Inflammatory macrophage treated with lipopolysaccharide for 1 hour (primary cell): ENCODE results near the gene TPK1.
"Not testable (repeated sequence)": the region's sequence is repeated elsewhere in the genome, so short reads cannot be mapped to it uniquely, and the experiment has no call there.

Experiments used
- DNase-seq, 2 donors: peaks; one replicate each; pipeline ENCODE4 v3.0.0-alpha.2; 2020 to 2022

TPK1 gene

GRCh38 chr7:144596953-144597352 lies 238.9 kb downstream of the TPK1 start:
- DNase-seq, result no peak

GRCh38 chr7:144594580-144594979 lies 241.3 kb downstream of the TPK1 start:
- no peak for DNase-seq

GRCh38 chr7:144588559-144589051 lies 247.2 kb downstream of the TPK1 start:
- DNase-seq, result no peak

GRCh38 chr7:144587701-144588100 lies 248.2 kb downstream of the TPK1 start:
- no peak for DNase-seq

GRCh38 chr7:144584726-144585125 lies 251.1 kb downstream of the TPK1 start:
- no peak for DNase-seq

GRCh38 chr7:144579687-144580086 lies 256.2 kb downstream of the TPK1 start:
- no peak for DNase-seq

- peak; percentile 58 to 72 for DNase-seq
Measured at GRCh38 chr7:144575456-144575855, 260.4 kb downstream of the TPK1 start.

GRCh38 chr7:144574753-144575152 lies 261.1 kb downstream of the TPK1 start:
- not testable (repeated sequence) for DNase-seq

GRCh38 chr7:144568233-144568632 lies 267.6 kb downstream of the TPK1 start:
- no peak for DNase-seq

- no peak for DNase-seq
Measured at GRCh38 chr7:144565586-144565985, 270.3 kb downstream of the TPK1 start.

- no peak for DNase-seq
Measured at GRCh38 chr7:144549861-144550260, 286.0 kb downstream of the TPK1 start.

GRCh38 chr7:144548556-144548955 lies 287.3 kb downstream of the TPK1 start:
- no peak for DNase-seq

GRCh38 chr7:144547888-144548287 lies 288.0 kb downstream of the TPK1 start:
- no peak for DNase-seq

- no peak for DNase-seq
Measured at GRCh38 chr7:144546782-144547181, 289.1 kb downstream of the TPK1 start.

GRCh38 chr7:144545330-144545729 lies 290.5 kb downstream of the TPK1 start:
- DNase-seq, result no peak

- DNase-seq, result no peak
Measured at GRCh38 chr7:144534655-144535395, 301.0 kb downstream of the TPK1 start.

GRCh38 chr7:144534196-144534595 lies 301.7 kb downstream of the TPK1 start:
- DNase-seq, result no peak

GRCh38 chr7:144531181-144531580 lies 304.7 kb downstream of the TPK1 start:
- no peak for DNase-seq

GRCh38 chr7:144529269-144529926 lies 306.5 kb downstream of the TPK1 start:
- no peak for DNase-seq

- DNase-seq, result no peak
Measured at GRCh38 chr7:144528536-144529045, 307.3 kb downstream of the TPK1 start.

GRCh38 chr7:144527051-144527471 lies 308.8 kb downstream of the TPK1 start:
- DNase-seq, result no peak

- DNase-seq, result no peak
Measured at GRCh38 chr7:144525956-144526355, 309.9 kb downstream of the TPK1 start.

- DNase-seq, result no peak
Measured at GRCh38 chr7:144524271-144524670, 311.6 kb downstream of the TPK1 start.

- no peak for DNase-seq
Measured at GRCh38 chr7:144523621-144524020, 312.2 kb downstream of the TPK1 start.
